GM18909 (cell line): Measurements from ENCODE around the gene PROKR1.
"Not testable (repeated sequence)": the region's sequence is repeated elsewhere in the genome, so short reads cannot be mapped to it uniquely, and the experiment has no call there.

Experiments
- ATAC-seq: cut with Tn5 transposase; IDR thresholded peaks from one replicate; pipeline ENCODE4 v1.9.1; 2021; ENCODE audit warnings: mild to moderate bottlenecking; ENCODE audit not compliant: unreplicated experiment, poor library complexity

PROKR1 gene

GRCh38 chr2:68643011-68643873 is at the start of gene PROKR1:
PROKR1 (plus strand) TSS chr2:68643579; CDS start chr2:68645822, 2,243 bp downstream.
- no peak for ATAC-seq

GRCh38 chr2:68594041-68594440 is 49.3 kb upstream of the PROKR1 start:
- no peak for ATAC-seq

GRCh38 chr2:68594674-68595492 is 48.5 kb upstream of the PROKR1 start:
- ATAC-seq = peak; percentile 75

- not testable (repeated sequence) for ATAC-seq
Measured at GRCh38 chr2:68595493-68595785, 47.9 kb upstream of the PROKR1 start.

- not testable (repeated sequence) for ATAC-seq
Measured at GRCh38 chr2:68600495-68600894, 42.9 kb upstream of the PROKR1 start.

GRCh38 chr2:68603059-68603458 is 40.3 kb upstream of the PROKR1 start:
- no peak for ATAC-seq

GRCh38 chr2:68604077-68604476 is 39.3 kb upstream of the PROKR1 start:
- no peak for ATAC-seq

- ATAC-seq = no peak
Measured at GRCh38 chr2:68605939-68606338, 37.4 kb upstream of the PROKR1 start.

GRCh38 chr2:68606759-68607158 is 36.6 kb upstream of the PROKR1 start:
- ATAC-seq = no peak

GRCh38 chr2:68607837-68608236 is 35.5 kb upstream of the PROKR1 start:
- no peak for ATAC-seq

- no peak for ATAC-seq
Measured at GRCh38 chr2:68612765-68613519, 30.4 kb upstream of the PROKR1 start.

- no peak for ATAC-seq
Measured at GRCh38 chr2:68620772-68621171, 22.6 kb upstream of the PROKR1 start.

- ATAC-seq = no peak
Measured at GRCh38 chr2:68623820-68624219, 19.6 kb upstream of the PROKR1 start.

GRCh38 chr2:68627615-68628014 is 15.8 kb upstream of the PROKR1 start:
- no peak for ATAC-seq

- ATAC-seq = no peak
Measured at GRCh38 chr2:68632021-68632420, 11.4 kb upstream of the PROKR1 start.

- no peak for ATAC-seq
Measured at GRCh38 chr2:68637047-68637446, 6.3 kb upstream of the PROKR1 start.

- ATAC-seq = no peak
Measured at GRCh38 chr2:68643874-68644485, 601 bp downstream of the PROKR1 start.

GRCh38 chr2:68645523-68645922 is 2.1 kb downstream of the PROKR1 start:
- ATAC-seq = no peak

GRCh38 chr2:68646303-68646702 is 2.9 kb downstream of the PROKR1 start:
- no peak for ATAC-seq

- no peak for ATAC-seq
Measured at GRCh38 chr2:68650645-68651044, 7.3 kb downstream of the PROKR1 start.
